ENCODE measurements around the gene DTX2.
"Not testable (repeated sequence)": the region's sequence is repeated elsewhere in the genome, so short reads cannot be mapped to it uniquely, and the experiment has no call there.

GRCh38 chr7:76511911-76512885 lies 50.7 kb downstream of the DTX2 start:
- TF ChIP-seq CTCF (IDR thresholded peaks at IDR 0.05; ENCODE audit: low read depth, low read length, poor library complexity, severe bottlenecking); EZH2phosphoT487 (IDR thresholded peaks at IDR 0.05; ENCODE audit: borderline replicate concordance, low read length): not testable (repeated sequence)
